OCI-LY1 (cell line): Measurements from ENCODE around the gene C16orf95.

ENCODE experiments used
- H2AFZ ChIP-seq: fragments of 200-600 bp; sonication (generic), shearing (Covaris generic); 2 replicates; pipeline ENCODE4 v1.6.0; 2014; ENCODE audit warnings: antibody characterized with exemption, mild to moderate bottlenecking, low read length
- H3F3A ChIP-seq: fragments of 200-600 bp; sonication (generic), shearing (Covaris generic); 2 replicates; pipeline ENCODE4 v1.6.0; 2014; ENCODE audit warnings: mild to moderate bottlenecking, antibody characterized with exemption, low read length, moderate library complexity; ENCODE audit not compliant: insufficient read depth
- H3K27ac ChIP-seq: fragments of 200-600 bp; sonication (generic); 2 replicates; pipeline ENCODE4 v1.5.1; 2014; ENCODE audit warnings: low read length, mixed run types, mild to moderate bottlenecking, low read depth; ENCODE audit not compliant: poor library complexity, severe bottlenecking
- H3K27me3 ChIP-seq: fragments of 200-600 bp; sonication (generic); 2 replicates; pipeline ENCODE4 v1.6.0; 2014; ENCODE audit warnings: antibody characterized with exemption, mild to moderate bottlenecking, low read length, moderate library complexity; ENCODE audit not compliant: insufficient read depth
- H3K36me3 ChIP-seq: fragments of 200-600 bp; sonication (generic); 2 replicates; pipeline ENCODE4 v1.6.1; 2014; ENCODE audit warnings: mild to moderate bottlenecking, antibody characterized with exemption, low read length, moderate library complexity, mixed read lengths; ENCODE audit not compliant: insufficient read depth
- H3K4me1 ChIP-seq: fragments of 200-600 bp; sonication (generic); 2 replicates; pipeline ENCODE4 v1.5.1; 2014; ENCODE audit warnings: mild to moderate bottlenecking, low read length, moderate library complexity; ENCODE audit not compliant: insufficient read depth, severe bottlenecking
- H3K4me2 ChIP-seq: fragments of 200-600 bp; sonication (generic), shearing (Covaris generic); 2 replicates; pipeline ENCODE4 v1.6.1; 2014; ENCODE audit warnings: low read length
- H3K4me3 ChIP-seq: fragments of 200-600 bp; sonication (generic); 2 replicates; pipeline ENCODE4 v1.5.1; 2014; ENCODE audit warnings: low read length, low read depth, mild to moderate bottlenecking, mixed read lengths; ENCODE audit not compliant: poor library complexity, severe bottlenecking
- H3K79me2 ChIP-seq: fragments of 200-600 bp; shearing (Covaris generic); 2 replicates; pipeline ENCODE4 v1.6.1; 2016; ENCODE audit warnings: mixed run types, low read length, mixed read lengths; ENCODE audit not compliant: insufficient read depth
- H3K9ac ChIP-seq: fragments of 200-600 bp; sonication (generic), shearing (Covaris generic); 2 replicates; pipeline ENCODE4 v1.6.1; 2014; ENCODE audit warnings: mild to moderate bottlenecking, low read length, mixed read lengths
- H3K9me2 ChIP-seq: fragments of 200-600 bp; sonication (generic), shearing (Covaris generic); 2 replicates; pipeline ENCODE4 v1.6.1; 2014; ENCODE audit warnings: low read depth, mild to moderate bottlenecking, low read length, mixed read lengths
- H3K9me3 ChIP-seq: fragments of 200-600 bp; shearing (Covaris generic); 2 replicates; pipeline ENCODE4 v1.6.1; 2014; ENCODE audit warnings: low read length, mixed read lengths
- H4K20me1 ChIP-seq: fragments of 200-600 bp; sonication (generic), shearing (Covaris generic); 2 replicates; pipeline ENCODE4 v1.6.0; 2016; ENCODE audit warnings: mild to moderate bottlenecking, low read length; ENCODE audit not compliant: insufficient read depth
- CTCF ChIP-seq: fragments of 200-600 bp; sonication (generic), shearing (Covaris generic); IDR thresholded peaks from 2 replicates; pipeline ENCODE4 v1.5.1; 2017; ENCODE audit warnings: mild to moderate bottlenecking, antibody characterized with exemption, low read length, moderate library complexity, mixed read lengths
- EZH2 ChIP-seq: fragments of 200-600 bp; sonication (generic), shearing (Covaris generic); IDR thresholded peaks from 2 replicates; pipeline ENCODE4 v1.8.0; 2017; ENCODE audit warnings: borderline replicate concordance, mixed run types, mild to moderate bottlenecking, antibody characterized with exemption, low read length, moderate library complexity, mixed read lengths

C16orf95 gene

GRCh38 chr16:87361916-87362619, 44.9 kb upstream of the C16orf95 start:
- H3K4me2 ChIP-seq, result no peak overlapping the region
- H3K27ac ChIP-seq, result no peak overlapping the region
- no peak overlapping the region for H2AFZ ChIP-seq
- H3K9me3 ChIP-seq, result no peaks in the 10 kb centered on the region
- no peaks in the 10 kb centered on the region for H3K9me2 ChIP-seq
- no peak overlapping the region for H3K9ac ChIP-seq
- H3K4me3 ChIP-seq, result no peak overlapping the region
- peaks cover 41% of the 10 kb centered on the region for H3K36me3 ChIP-seq
- no peaks in the 10 kb centered on the region for H3K27me3 ChIP-seq
- TF ChIP-seq EZH2, result no peak
- no peak for TF ChIP-seq CTCF
- no peaks in the 10 kb centered on the region for H3K79me2 ChIP-seq
- no peaks in the 10 kb centered on the region for H4K20me1 ChIP-seq
- no peaks in the 10 kb centered on the region for H3K4me1 ChIP-seq
- no peaks in the 10 kb centered on the region for H3F3A ChIP-seq

- H4K20me1 ChIP-seq, result no peaks in the 10 kb centered on the region
- TF ChIP-seq CTCF (no peak), EZH2 (no peak)
- no peaks in the 10 kb centered on the region for H3K79me2 ChIP-seq
- H3K27ac ChIP-seq, result no peak overlapping the region
- H3K4me2 ChIP-seq, result no peak overlapping the region
- no peaks in the 10 kb centered on the region for H3K4me1 ChIP-seq
- no peak overlapping the region for H3K9ac ChIP-seq
- peaks cover 41% of the 10 kb centered on the region for H3K36me3 ChIP-seq
- H3K9me3 ChIP-seq, result no peaks in the 10 kb centered on the region
- no peak overlapping the region for H2AFZ ChIP-seq
- no peak overlapping the region for H3K4me3 ChIP-seq
- no peaks in the 10 kb centered on the region for H3F3A ChIP-seq
- H3K9me2 ChIP-seq, result no peaks in the 10 kb centered on the region
- H3K27me3 ChIP-seq, result no peaks in the 10 kb centered on the region
Measured at GRCh38 chr16:87360862-87361610, 43.8 kb upstream of the C16orf95 start.

- no peak overlapping the region for H2AFZ ChIP-seq
- H3K36me3 ChIP-seq, result peaks cover 41% of the 10 kb centered on the region
- no peak overlapping the region for H3K9ac ChIP-seq
- H3K9me2 ChIP-seq, result no peaks in the 10 kb centered on the region
- TF ChIP-seq CTCF (no peak), EZH2 (no peak)
- H3K4me2 ChIP-seq, result no peak overlapping the region
- H4K20me1 ChIP-seq, result no peaks in the 10 kb centered on the region
- H3K4me1 ChIP-seq, result no peaks in the 10 kb centered on the region
- H3F3A ChIP-seq, result no peaks in the 10 kb centered on the region
- no peaks in the 10 kb centered on the region for H3K27me3 ChIP-seq
- H3K27ac ChIP-seq, result no peak overlapping the region
- no peaks in the 10 kb centered on the region for H3K79me2 ChIP-seq
- H3K4me3 ChIP-seq, result no peak overlapping the region
- H3K9me3 ChIP-seq, result no peaks in the 10 kb centered on the region
Measured at GRCh38 chr16:87359121-87359520, 41.9 kb upstream of the C16orf95 start.
